Muscle layer of duodenum (tissue), 2 donors: ENCODE measurements around the gene LEPR.

ENCODE experiments used
- H3K27ac ChIP-seq: one replicate; pipeline ENCODE4 v1.7.0; 2013; ENCODE audit warnings: mild to moderate bottlenecking, low read length
- H3K27me3 ChIP-seq: one replicate; pipeline ENCODE4 v1.7.0; 2013; ENCODE audit warnings: low read depth, mild to moderate bottlenecking, control low read depth, low read length
- H3K36me3 ChIP-seq, 2 donors: one replicate each; pipeline ENCODE4 v1.7.0; 2013; ENCODE audit warnings: low read length in 2 of 2, control low read depth in 1 of 2, mild to moderate bottlenecking in 1 of 2; ENCODE audit not compliant: insufficient read depth in 2 of 2, control insufficient read depth in 1 of 2
- H3K4me1 ChIP-seq, 2 donors: one replicate each; pipeline ENCODE4 v1.7.0; 2013; ENCODE audit warnings: low read length in 2 of 2, mild to moderate bottlenecking in 2 of 2, control low read depth in 1 of 2, moderate library complexity in 1 of 2; ENCODE audit not compliant: insufficient read depth in 2 of 2, control insufficient read depth in 1 of 2
- H3K4me3 ChIP-seq, 2 donors: one replicate each; pipeline ENCODE4 v1.7.0; 2013; ENCODE audit warnings: low read length in 2 of 2, low read depth in 1 of 2, mild to moderate bottlenecking in 1 of 2
- H3K9me3 ChIP-seq, 2 donors: one replicate each; pipeline ENCODE4 v1.7.0; 2013; ENCODE audit warnings: low read length in 2 of 2, control low read depth in 1 of 2, mild to moderate bottlenecking in 1 of 2; ENCODE audit not compliant: control insufficient read depth in 1 of 2
- donor health status: healthy.

The LEPR gene

DNA sequence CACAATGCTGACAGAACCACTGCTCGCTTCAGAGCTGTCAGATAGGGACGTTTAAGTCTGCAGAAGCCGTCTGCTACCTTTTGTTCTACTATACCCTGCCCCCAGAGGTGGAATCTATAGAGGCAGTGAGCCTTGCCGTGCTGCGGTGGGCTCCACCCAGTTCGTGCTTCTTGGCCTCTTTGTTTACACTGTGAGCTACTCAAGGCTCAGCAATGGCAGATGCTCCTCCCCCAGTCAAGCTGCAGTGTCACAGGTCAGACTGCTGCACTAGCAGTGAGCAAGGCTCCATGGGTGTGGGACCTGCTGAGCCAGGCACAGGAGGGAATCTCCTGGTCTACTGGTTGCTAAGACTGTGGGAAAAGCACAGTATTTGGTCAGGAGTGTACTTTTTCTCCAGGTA is 47.1 kb downstream of the LEPR start:
- Histone ChIP-seq H3K36me3 (no peaks in the 10 kb centered on the region), H3K27ac (no peak overlapping the region), H3K27me3 (no peaks in the 10 kb centered on the region)

DNA sequence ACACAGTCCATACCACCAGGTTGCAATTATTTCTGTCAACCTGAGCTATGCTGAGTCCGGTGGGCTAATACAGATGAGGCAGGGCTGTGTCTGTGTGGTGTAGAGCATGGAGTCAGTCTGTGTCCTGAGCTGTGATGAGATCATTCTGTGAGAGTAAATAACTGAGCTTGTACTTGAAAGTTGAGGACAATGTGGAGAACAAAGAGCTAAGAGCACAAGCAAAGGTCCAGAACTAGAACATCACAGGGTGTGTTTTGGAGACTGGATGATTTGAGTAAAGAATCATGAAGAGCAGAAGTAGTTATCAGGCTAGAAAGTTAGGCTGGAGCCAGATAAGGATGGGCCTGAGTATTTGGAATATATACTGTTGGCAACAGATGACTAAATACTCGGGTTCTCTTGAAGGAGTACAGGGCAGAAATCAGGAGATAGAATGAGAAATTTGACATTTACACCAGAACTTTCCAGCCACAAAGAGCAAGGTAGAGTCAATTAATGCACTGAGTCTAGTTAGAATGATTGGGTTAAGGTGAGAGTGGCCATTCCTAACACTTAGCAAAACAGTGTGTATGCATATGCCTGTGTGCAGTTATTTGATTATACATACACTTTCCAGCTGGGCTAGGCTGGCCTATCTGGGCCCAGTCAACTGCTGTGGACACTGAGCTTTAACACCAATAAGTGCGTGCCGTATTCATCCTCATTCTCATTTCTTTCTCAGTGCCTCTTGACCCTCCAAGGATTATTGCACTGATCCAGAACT is 48.8 kb downstream of the LEPR start:
- peaks cover 0 to 4% of the 10 kb centered on the region in 2 donors for H3K4me1 ChIP-seq
- no peaks in the 10 kb centered on the region for H3K9me3 ChIP-seq
- no peak overlapping the region for H3K27ac ChIP-seq
- H3K27me3 ChIP-seq, result no peaks in the 10 kb centered on the region
- H3K36me3 ChIP-seq, result no peaks in the 10 kb centered on the region
- no peak overlapping the region for H3K4me3 ChIP-seq

More for the DNA sequence above, 47.1 kb downstream of the LEPR start:
- Histone ChIP-seq H3K4me1 (peaks cover 0 to 4% of the 10 kb centered on the region in 2 donors), H3K9me3 (no peaks in the 10 kb centered on the region), H3K4me3 (no peak overlapping the region)

DNA sequence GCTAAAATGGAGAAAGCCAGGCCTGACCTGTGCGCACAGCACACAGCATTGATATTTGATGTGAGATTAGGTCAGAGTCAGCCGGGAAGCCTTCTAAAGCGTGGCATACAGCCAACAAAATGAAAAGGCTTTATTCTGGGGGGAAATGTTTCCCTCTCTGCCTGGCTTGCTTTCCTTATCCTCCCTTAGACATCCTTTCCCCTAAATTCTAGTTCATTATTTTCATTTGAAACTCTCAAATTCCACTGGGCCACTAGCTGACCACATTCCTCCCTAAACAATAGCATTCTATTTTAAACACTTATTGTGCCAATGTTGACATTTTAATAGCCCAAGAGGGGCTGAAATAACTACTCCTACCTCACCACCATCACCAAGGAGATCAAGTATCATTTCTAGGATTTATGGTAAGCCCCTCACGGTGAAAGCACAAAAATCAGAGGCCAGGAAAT is 49.4 kb downstream of the LEPR start:
- Histone ChIP-seq H3K27ac (no peak overlapping the region), H3K9me3 (no peaks in the 10 kb centered on the region), H3K27me3 (no peaks in the 10 kb centered on the region), H3K4me3 (no peak overlapping the region), H3K4me1 (peaks cover 0 to 4% of the 10 kb centered on the region in 2 donors), H3K36me3 (no peaks in the 10 kb centered on the region)
